Psoas muscle (tissue), 8 donors: ENCODE data around the gene PTPRD. TPM values are rescaled to one million over a fixed set of nuclear protein-coding genes. Genes with fewer than 3 reads are reported as not detected.

ENCODE experiments used
- ATAC-seq, 4 donors: fragments of 200-7000 bp; cut with Tn5 transposase; one replicate each; pipeline ENCODE4 v1.9.1; 2020; ENCODE audit warnings: moderate library complexity in 3 of 4, mild to moderate bottlenecking in 2 of 4
- DNase-seq, 2 donors: peaks; one replicate each; pipeline ENCODE4 v3.0.0-alpha.2; 2020
- H3K27ac ChIP-seq: fragments of 200-600 bp; one replicate; pipeline ENCODE4 v1.8.0; 2022
- H3K27me3 ChIP-seq, 3 donors: fragments of 200-600 bp in 1 of 3; one replicate each; pipeline versions ENCODE4 v1.6.1 to v1.8.0; 2013 to 2022; ENCODE audit warnings: low read length in 2 of 3, mild to moderate bottlenecking in 2 of 3, moderate library complexity in 1 of 3; ENCODE audit not compliant: insufficient read depth in 3 of 3
- H3K36me3 ChIP-seq, 2 donors: fragments of 200-600 bp in 1 of 2; one replicate each; pipeline versions ENCODE4 v1.6.1 to v1.8.0; 2013 to 2022; ENCODE audit warnings: low read depth in 1 of 2, mild to moderate bottlenecking in 1 of 2, moderate library complexity in 1 of 2; ENCODE audit not compliant: insufficient read depth in 1 of 2
- H3K4me1 ChIP-seq: fragments of 200-600 bp; one replicate; pipeline ENCODE4 v1.8.0; 2022
- H3K4me3 ChIP-seq: fragments of 200-600 bp; one replicate; pipeline ENCODE4 v1.8.0; 2022; ENCODE audit warnings: mild to moderate bottlenecking
- H3K9me3 ChIP-seq: fragments of 200-600 bp; one replicate; pipeline ENCODE4 v1.8.0; 2022
- CTCF ChIP-seq: fragments of 200-600 bp; IDR thresholded peaks from one replicate; pipeline ENCODE4 v1.8.0; 2022; ENCODE audit warnings: antibody characterized with exemption
- WGBS, 3 donors: extraction: QIAGEN DNeasy Blood & Tissue Kit; methylation state at CpG; one replicate each; pipeline versions ENCODE4 v1.1.6 to v1.1.7; 2013; 5-methylcytosine and 5-hydroxymethylcytosine counted together
- intact Hi-C, 2 donors: fragments of 100-400 bp; cut with DNase I; formaldehyde crosslinking; loops; one replicate each; pipeline versions ENCODE4 v1.11.0 to v1.14.2; 2022
- polyA plus RNA-seq, 3 donors: library from polyadenylated mRNA; stranded (reverse); fragments of 200-250 nt; gene quantifications; one replicate each; pipeline ENCODE4 v1.2.3, GENCODE V29; 2013
- total RNA-seq, 4 donors: library from RNA; stranded (reverse); fragmentation: NEBNext Ultra II Directional in 2 of 4; extraction: Animal tissue kit (Norgen Biotek cat#: 25700) in 2 of 4; gene quantifications; one replicate each; pipeline versions ENCODE4 v1.2.1 to v1.2.4, GENCODE V29; 2021 to 2023
- donor health status: healthy with polysubstance abuse.
- donor health status: DM: no; HTN: no; CAD: no; lungs with moderate emphysema.
- donor health status: Bipolar disorder and iron deficiency.
- donor health status: healthy.
- donor health status: DM: yes; HTN: yes; CAD: no.
- donor health status: DM: no; HTN: no; CAD: no.
- donor health status: DM: no; HTN: no; CAD: no.
- donor health status: DM: yes; HTN: yes; CAD: no.

PTPRD gene
- total and polyA plus RNA-seq, 7 donors = 0.44 to 3.1 (median 0.91) TPM

GRCh38 chr9:8782237-8782636 is 1830.6 kb downstream of the PTPRD start:
- no peak for TF ChIP-seq CTCF
- no peaks in the 10 kb centered on the region for H3K27me3 ChIP-seq
- intact Hi-C loops = no loop called here
- no peak for DNase-seq
- 96 to 98% (median 97%) methylated on average over 5 of the region's 5 CpGs for WGBS, 3 donors
- no peaks in the 10 kb centered on the region for H3K36me3 ChIP-seq
- H3K4me3 ChIP-seq = no peak overlapping the region
- H3K27ac ChIP-seq = no peak overlapping the region
- ATAC-seq = no peak
- H3K4me1 ChIP-seq = no peaks in the 10 kb centered on the region
- H3K9me3 ChIP-seq = no peaks in the 10 kb centered on the region

- no peak for ATAC-seq
- intact Hi-C loops = no loop called here
- no peak for DNase-seq
- Histone ChIP-seq H3K27ac (no peak overlapping the region), H3K36me3 (no peaks in the 10 kb centered on the region), H3K27me3 (no peaks in the 10 kb centered on the region), H3K9me3 (no peaks in the 10 kb centered on the region), H3K4me1 (no peaks in the 10 kb centered on the region), H3K4me3 (no peak overlapping the region)
- no peak for TF ChIP-seq CTCF
- WGBS, 3 donors = 72 to 82% (median 75%) methylated on average over 1 of the region's 1 CpG
Observed at GRCh38 chr9:8781458-8781857, 1831.3 kb downstream of the PTPRD start.

GRCh38 chr9:8780386-8780785 is 1832.4 kb downstream of the PTPRD start:
- Histone ChIP-seq H3K4me1 (no peaks in the 10 kb centered on the region), H3K9me3 (no peaks in the 10 kb centered on the region)

GRCh38 chr9:8779478-8779877 is 1833.3 kb downstream of the PTPRD start:
- Histone ChIP-seq H3K36me3 (no peaks in the 10 kb centered on the region), H3K4me3 (no peak overlapping the region), H3K9me3 (no peaks in the 10 kb centered on the region), H3K27me3 (no peaks in the 10 kb centered on the region), H3K4me1 (no peaks in the 10 kb centered on the region), H3K27ac (no peak overlapping the region)
- intact Hi-C loops = no loop called here
- no peak for TF ChIP-seq CTCF
- DNase-seq = no peak
- 76 to 81% (median 79%) methylated on average over 4 of the region's 4 CpGs for WGBS, 3 donors
- ATAC-seq = no peak

More at GRCh38 chr9:8780386-8780785, 1832.4 kb downstream of the PTPRD start:
- no peaks in the 10 kb centered on the region for H3K27me3 ChIP-seq
- no peaks in the 10 kb centered on the region for H3K36me3 ChIP-seq
- ATAC-seq (no peak), DNase-seq (no peak)
- H3K27ac ChIP-seq = no peak overlapping the region
- 68 to 93% (median 83%) methylated on average over 3 of the region's 3 CpGs for WGBS, 3 donors
- intact Hi-C loops = no loop called here
- H3K4me3 ChIP-seq = no peak overlapping the region
- no peak for TF ChIP-seq CTCF

GRCh38 chr9:8778356-8778755 is 1834.4 kb downstream of the PTPRD start:
- Histone ChIP-seq H3K27ac (no peak overlapping the region), H3K9me3 (no peaks in the 10 kb centered on the region), H3K4me1 (no peaks in the 10 kb centered on the region), H3K4me3 (no peak overlapping the region), H3K36me3 (no peaks in the 10 kb centered on the region), H3K27me3 (no peaks in the 10 kb centered on the region)
- DNase-seq (no peak), ATAC-seq (no peak)
- 81 to 95% (median 90%) methylated on average over 6 of the region's 6 CpGs for WGBS, 3 donors
- TF ChIP-seq CTCF = no peak
- intact Hi-C loops = no loop called here
